GM12872 (cell line): ENCODE measurements around the gene DNAJB1.

Experiments
- CTCF ChIP-seq: IDR thresholded peaks from 3 replicates; pipeline ENCODE4 v1.5.1; 2011; ENCODE audit warnings: low read depth, mild to moderate bottlenecking, low read length, moderate library complexity; ENCODE audit not compliant: insufficient read depth

The DNAJB1 gene

GRCh38 chr19:14550201-14550754 lies 32.1 kb upstream of the DNAJB1 start:
- TF ChIP-seq CTCF, result no peak

- TF ChIP-seq CTCF, result no peak
Observed at GRCh38 chr19:14545716-14546082, 27.5 kb upstream of the DNAJB1 start.

GRCh38 chr19:14544977-14545715 lies 26.9 kb upstream of the DNAJB1 start:
- no peak for TF ChIP-seq CTCF

DNA sequence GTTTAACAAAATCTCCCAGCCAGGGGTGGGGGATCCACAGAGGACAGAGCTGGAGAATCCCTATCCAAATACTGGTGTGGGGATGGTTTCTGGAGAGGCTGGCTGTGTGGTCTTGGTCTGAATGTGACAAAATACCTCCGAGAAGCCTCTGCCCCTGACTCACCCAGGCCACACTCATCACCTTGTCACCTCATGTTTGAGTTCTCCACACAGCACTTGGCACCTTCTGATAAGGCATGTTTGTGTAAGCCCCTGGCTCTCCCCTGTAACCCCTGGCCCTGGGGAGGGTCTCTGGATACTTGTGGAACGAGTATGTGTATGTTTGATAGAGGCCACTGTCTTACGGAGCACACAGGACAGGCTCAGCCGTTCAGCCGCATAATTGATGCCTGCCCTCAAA lies 25.9 kb upstream of the DNAJB1 start:
- no peak for TF ChIP-seq CTCF

GRCh38 chr19:14542711-14543328 lies 24.6 kb upstream of the DNAJB1 start:
- TF ChIP-seq CTCF, result no peak

- no peak for TF ChIP-seq CTCF
Observed at GRCh38 chr19:14540741-14541525, 22.7 kb upstream of the DNAJB1 start.
